Omental fat pad (tissue), 4 donors: Measurements from ENCODE around the gene TKT. TPM values are rescaled to one million over a fixed set of nuclear protein-coding genes. Genes with fewer than 3 reads are reported as not detected.
A peak's percentile ranks its signal among the peaks of the same experiment; 100 is the strongest.

Experiments
- ATAC-seq: fragments of 150-250 bp; one replicate; pipeline ENCODE4 v1.9.1; 2016; ENCODE audit warnings: mild to moderate bottlenecking, moderate library complexity; ENCODE audit not compliant: low FRiP score
- DNase-seq: peaks from one replicate; pipeline ENCODE4 v3.0.0-alpha.2; 2019; ENCODE audit warnings: low spot score
- total RNA-seq, 4 donors: library from RNA; depleted of rRNA; stranded (reverse); fragments of >200 nt; gene quantifications; one replicate each; pipeline ENCODE4 v1.1.0, GENCODE V29; 2016
- TF ChIP-seq, protein P1 (sequence below), 3 donors: fragments of 450-650 bp; IDR thresholded peaks; one replicate each; pipeline ENCODE4 v1.5.1; 2016 to 2017; ENCODE audit warnings: antibody characterized with exemption in 3 of 3, mild to moderate bottlenecking in 3 of 3, moderate library complexity in 2 of 3

The TKT gene
- total RNA-seq, 4 donors from 2014 or later = 187 to 325 (median 254) TPM

GRCh38 chr3:53260286-53260785, 4.5 kb upstream of the TKT start:
- ATAC-seq (no peak), DNase-seq (no peak)

GRCh38 chr3:53259427-53260259, 3.8 kb upstream of the TKT start:
- DNase-seq = no peak
- TF ChIP-seq, protein P1, sequence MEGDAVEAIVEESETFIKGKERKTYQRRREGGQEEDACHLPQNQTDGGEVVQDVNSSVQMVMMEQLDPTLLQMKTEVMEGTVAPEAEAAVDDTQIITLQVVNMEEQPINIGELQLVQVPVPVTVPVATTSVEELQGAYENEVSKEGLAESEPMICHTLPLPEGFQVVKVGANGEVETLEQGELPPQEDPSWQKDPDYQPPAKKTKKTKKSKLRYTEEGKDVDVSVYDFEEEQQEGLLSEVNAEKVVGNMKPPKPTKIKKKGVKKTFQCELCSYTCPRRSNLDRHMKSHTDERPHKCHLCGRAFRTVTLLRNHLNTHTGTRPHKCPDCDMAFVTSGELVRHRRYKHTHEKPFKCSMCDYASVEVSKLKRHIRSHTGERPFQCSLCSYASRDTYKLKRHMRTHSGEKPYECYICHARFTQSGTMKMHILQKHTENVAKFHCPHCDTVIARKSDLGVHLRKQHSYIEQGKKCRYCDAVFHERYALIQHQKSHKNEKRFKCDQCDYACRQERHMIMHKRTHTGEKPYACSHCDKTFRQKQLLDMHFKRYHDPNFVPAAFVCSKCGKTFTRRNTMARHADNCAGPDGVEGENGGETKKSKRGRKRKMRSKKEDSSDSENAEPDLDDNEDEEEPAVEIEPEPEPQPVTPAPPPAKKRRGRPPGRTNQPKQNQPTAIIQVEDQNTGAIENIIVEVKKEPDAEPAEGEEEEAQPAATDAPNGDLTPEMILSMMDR (IDR thresholded peaks at IDR 0.05) = no peak
- no peak for ATAC-seq

More at GRCh38 chr3:53260286-53260785, 4.5 kb upstream of the TKT start:
- TF ChIP-seq, protein P1 (IDR thresholded peaks at IDR 0.05) = no peak

DNA sequence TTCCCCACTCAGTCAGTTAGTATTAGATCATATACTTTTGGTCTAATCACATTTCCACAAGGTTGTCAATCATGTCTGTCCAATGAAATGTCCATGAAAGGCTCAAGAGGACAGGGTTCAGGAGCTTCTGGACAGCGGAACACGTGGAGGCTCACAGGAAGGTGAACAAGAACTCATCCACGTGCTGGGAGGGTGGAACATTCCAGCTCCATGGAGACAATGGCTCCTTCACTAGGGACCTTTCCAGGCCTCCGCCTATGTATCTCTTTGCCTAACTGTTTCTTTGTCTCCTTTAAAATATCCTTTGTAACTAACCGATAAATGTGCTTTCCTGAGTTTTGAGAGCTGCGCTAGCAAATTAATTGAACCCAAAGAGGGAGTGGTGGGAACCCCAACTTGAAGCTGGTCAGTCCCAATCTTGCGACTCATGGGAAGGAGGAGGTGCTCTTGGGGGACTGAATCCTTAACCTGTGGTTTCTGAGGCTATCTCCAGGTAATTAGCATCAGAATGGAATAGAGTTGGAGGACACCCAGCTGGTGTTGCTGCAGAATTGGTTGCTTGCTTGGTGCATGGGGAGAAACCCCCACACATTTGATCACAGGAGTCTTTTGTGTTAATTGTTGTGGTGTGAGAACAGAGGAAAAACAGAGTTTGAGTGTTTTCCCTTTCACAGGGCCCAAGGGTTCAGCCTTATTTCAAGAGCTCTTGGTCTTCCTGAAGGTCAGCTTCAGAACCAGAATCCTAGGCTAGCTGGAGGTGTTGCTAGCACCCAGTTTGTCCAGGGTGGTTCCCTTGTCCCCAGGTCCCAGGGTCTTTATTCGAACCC, 3.0 kb upstream of the TKT start:
- DNase-seq = no peak
- TF ChIP-seq, protein P1 (IDR thresholded peaks at IDR 0.05) = no peak
- ATAC-seq = no peak

DNA sequence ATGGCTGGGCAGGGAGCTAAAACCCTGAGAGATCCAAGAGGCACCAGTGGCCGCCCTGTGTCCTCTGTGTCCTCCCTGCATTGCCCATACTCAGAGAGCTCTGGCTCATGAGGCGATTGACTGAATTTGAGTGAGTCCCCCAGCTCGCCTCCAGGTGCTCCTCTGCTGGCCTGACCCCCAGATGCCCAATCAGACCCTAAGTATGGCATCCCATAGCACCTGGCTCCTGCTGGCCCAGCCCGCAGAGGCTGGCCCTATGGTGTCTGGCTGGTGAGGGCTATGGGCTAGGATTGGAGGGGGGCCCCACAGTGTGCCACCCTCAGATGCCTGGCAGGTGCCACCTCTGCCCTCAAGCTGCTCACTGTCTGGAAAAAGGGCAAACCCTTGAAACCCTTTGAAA, 1.6 kb upstream of the TKT start:
- ATAC-seq (no peak), DNase-seq (no peak)
- TF ChIP-seq, protein P1 (IDR thresholded peaks at IDR 0.05) = no peak

DNA sequence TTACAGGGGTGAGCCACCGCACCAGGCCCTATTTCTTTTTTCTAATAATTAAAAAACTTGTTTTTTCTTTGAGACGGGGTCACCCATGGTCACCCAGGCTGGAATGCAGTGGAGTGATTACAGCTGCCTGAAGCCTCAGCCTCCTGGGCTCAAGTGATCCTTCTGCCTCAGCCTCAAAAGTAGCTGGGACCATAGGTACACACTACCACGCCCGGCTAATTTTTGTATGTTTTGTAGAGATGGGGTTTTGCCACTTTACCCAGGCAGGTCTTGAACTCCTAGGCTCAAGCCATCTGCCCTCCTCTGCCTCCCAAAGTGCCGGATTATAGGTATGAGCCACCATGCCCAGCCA, 858 bp upstream of the TKT start:
- ATAC-seq (no peak), DNase-seq (no peak)
- TF ChIP-seq, protein P1 (IDR thresholded peaks at IDR 0.05) = no peak

DNA sequence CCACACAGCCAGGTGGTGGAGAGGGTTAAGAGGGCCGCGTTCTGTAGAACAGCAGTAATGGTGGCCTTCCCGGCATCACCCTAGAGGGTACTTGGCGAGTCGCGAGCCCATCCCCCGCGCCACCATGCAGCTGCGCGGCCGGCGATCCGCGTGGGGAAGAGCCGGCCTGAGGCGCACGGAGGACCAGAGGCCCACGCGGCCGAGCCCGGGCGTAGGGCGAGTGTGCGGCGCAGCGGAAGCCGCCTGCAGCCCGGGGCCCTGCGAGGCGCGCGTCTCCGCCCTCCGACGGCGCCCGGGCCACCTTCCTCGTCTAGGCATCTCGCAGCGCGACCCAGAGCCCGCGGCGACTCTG, 423 bp downstream of the TKT start:
- peak; percentile 46 for ATAC-seq
- TF ChIP-seq, protein P1 (IDR thresholded peaks at IDR 0.05) = no peak
- DNase-seq = no peak
